Hepatocyte (in vitro differentiated cells): ENCODE results near the gene IGFLR1. TPM values are rescaled to one million over a fixed set of nuclear protein-coding genes. Genes with fewer than 3 reads are reported as not detected.

Source experiments
- DNase-seq: peaks from one replicate; pipeline ENCODE4 v3.0.0-alpha.2; 2016; ENCODE audit warnings: low spot score
- H2AFZ ChIP-seq: fragments of 200-600 bp; sonication (generic); 2 replicates; pipeline ENCODE4 v1.6.0; 2016; ENCODE audit warnings: antibody characterized with exemption, mild to moderate bottlenecking
- H3K27ac ChIP-seq: fragments of 200-600 bp; sonication (generic); 2 replicates; pipeline ENCODE4 v1.5.1; 2016; ENCODE audit warnings: mild to moderate bottlenecking
- H3K27me3 ChIP-seq: fragments of 200-600 bp; sonication (generic); 2 replicates; pipeline ENCODE4 v1.6.1; 2016
- H3K36me3 ChIP-seq: fragments of 200-600 bp; sonication (generic); replicated peaks from 2 replicates; pipeline ENCODE4 v1.5.1; 2016; ENCODE audit warnings: low read depth; ENCODE audit not compliant: insufficient read depth
- H3K4me1 ChIP-seq: fragments of 200-600 bp; sonication (generic); 2 replicates; pipeline ENCODE4 v1.5.1; 2016; ENCODE audit warnings: mild to moderate bottlenecking, moderate library complexity; ENCODE audit not compliant: insufficient read depth
- H3K4me2 ChIP-seq: fragments of 200-600 bp; sonication (generic); 2 replicates; pipeline ENCODE4 v1.6.0; 2016
- H3K4me3 ChIP-seq: fragments of 200-600 bp; sonication (generic); 2 replicates; pipeline ENCODE4 v1.5.1; 2016; ENCODE audit warnings: mild to moderate bottlenecking
- H3K79me2 ChIP-seq: fragments of 200-600 bp; sonication (generic); 2 replicates; pipeline ENCODE4 v1.6.0; 2017; ENCODE audit warnings: mild to moderate bottlenecking
- H3K9me2 ChIP-seq: fragments of 200-600 bp; sonication (generic); replicated peaks from 2 replicates; pipeline ENCODE4 v1.6.0; 2017; ENCODE audit warnings: mild to moderate bottlenecking; ENCODE audit not compliant: insufficient read depth
- H3K9me3 ChIP-seq: fragments of 200-600 bp; sonication (generic); 2 replicates; pipeline ENCODE4 v1.5.1; 2016; ENCODE audit warnings: low read depth, mild to moderate bottlenecking
- H4K20me1 ChIP-seq: fragments of 200-600 bp; sonication (generic); 2 replicates; pipeline ENCODE4 v1.6.0; 2016; ENCODE audit warnings: mild to moderate bottlenecking; ENCODE audit not compliant: insufficient read depth, poor library complexity, severe bottlenecking
- EZH2 ChIP-seq: fragments of 200-600 bp; sonication (generic); IDR thresholded peaks from 2 replicates; pipeline ENCODE4 v1.6.1; 2016; ENCODE audit warnings: antibody characterized with exemption, mild to moderate bottlenecking, borderline replicate concordance
- EZH2phosphoT487 ChIP-seq: fragments of 200-600 bp; sonication (generic); IDR thresholded peaks from one replicate; pipeline ENCODE4 v1.6.1; 2018; ENCODE audit warnings: antibody characterized with exemption, mild to moderate bottlenecking, low read depth, moderate library complexity; ENCODE audit not compliant: unreplicated experiment, severe bottlenecking
- WGBS: methylation state at CpG from one replicate; pipeline ENCODE4 v1.1.6; 2016; ENCODE audit warnings: low lambda C conversion rate; ENCODE audit errors: missing lambda C conversion rate; 5-methylcytosine and 5-hydroxymethylcytosine counted together
- polyA plus RNA-seq: library from polyadenylated mRNA; unstranded; fragments of >200 nt; fragmentation: Nextera tagmentation; extraction: Ambion mirVana; gene quantifications from 2 replicates; pipeline ENCODE4 v1.2.1, GENCODE V29; 2016
- total RNA-seq: library from RNA; depleted of rRNA; stranded (reverse); fragments of >200 nt; gene quantifications from 2 replicates; pipeline ENCODE4 v1.2.3, GENCODE V29; 2014
- TF ChIP-seq, protein P1 (sequence below): fragments of 200-600 bp; sonication (generic); IDR thresholded peaks from 2 replicates; pipeline ENCODE4 v1.5.1; 2016; ENCODE audit warnings: antibody characterized with exemption, mild to moderate bottlenecking; ENCODE audit not compliant: poor library complexity

Gene IGFLR1
- total and polyA plus RNA-seq, 2 experiments from 2014 or later: 4.5 to 5.6 TPM

DNA sequence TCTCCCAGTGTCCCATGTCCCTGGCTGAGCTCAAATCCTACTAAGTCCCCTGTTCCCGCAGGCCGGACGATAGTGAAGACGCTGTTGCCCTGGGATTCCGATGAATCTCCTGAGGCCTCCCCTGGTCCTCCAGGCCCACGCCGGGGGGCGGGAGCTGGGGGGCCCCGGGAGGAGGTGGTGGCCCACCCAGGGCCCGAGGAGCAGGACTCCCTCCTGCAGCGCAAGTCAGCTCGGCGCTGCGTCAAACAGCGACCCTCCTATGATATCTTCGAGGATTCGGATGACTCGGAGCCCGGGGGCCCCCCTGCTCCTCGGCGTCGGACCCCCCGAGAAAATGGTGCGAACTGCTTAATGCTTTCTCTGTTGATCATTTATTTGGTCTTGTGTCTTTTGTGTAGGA, 18.6 kb downstream of the IGFLR1 start:
- Histone ChIP-seq H2AFZ (no peak overlapping the region), H3K4me2 (no peak overlapping the region), H3K4me1 (peaks cover 6% of the 10 kb centered on the region), H3K36me3 (no peaks in the 10 kb centered on the region), H3K4me3 (no peak overlapping the region), H3K79me2 (peaks cover 36% of the 10 kb centered on the region), H3K27me3 (no peaks in the 10 kb centered on the region), H3K9me3 (no peaks in the 10 kb centered on the region), H3K27ac (no peak overlapping the region), H3K9me2 (no peaks in the 10 kb centered on the region), H4K20me1 (peaks cover 24% of the 10 kb centered on the region)
- no peak for DNase-seq
- no peak for TF ChIP-seq EZH2
- TF ChIP-seq, protein P1, sequence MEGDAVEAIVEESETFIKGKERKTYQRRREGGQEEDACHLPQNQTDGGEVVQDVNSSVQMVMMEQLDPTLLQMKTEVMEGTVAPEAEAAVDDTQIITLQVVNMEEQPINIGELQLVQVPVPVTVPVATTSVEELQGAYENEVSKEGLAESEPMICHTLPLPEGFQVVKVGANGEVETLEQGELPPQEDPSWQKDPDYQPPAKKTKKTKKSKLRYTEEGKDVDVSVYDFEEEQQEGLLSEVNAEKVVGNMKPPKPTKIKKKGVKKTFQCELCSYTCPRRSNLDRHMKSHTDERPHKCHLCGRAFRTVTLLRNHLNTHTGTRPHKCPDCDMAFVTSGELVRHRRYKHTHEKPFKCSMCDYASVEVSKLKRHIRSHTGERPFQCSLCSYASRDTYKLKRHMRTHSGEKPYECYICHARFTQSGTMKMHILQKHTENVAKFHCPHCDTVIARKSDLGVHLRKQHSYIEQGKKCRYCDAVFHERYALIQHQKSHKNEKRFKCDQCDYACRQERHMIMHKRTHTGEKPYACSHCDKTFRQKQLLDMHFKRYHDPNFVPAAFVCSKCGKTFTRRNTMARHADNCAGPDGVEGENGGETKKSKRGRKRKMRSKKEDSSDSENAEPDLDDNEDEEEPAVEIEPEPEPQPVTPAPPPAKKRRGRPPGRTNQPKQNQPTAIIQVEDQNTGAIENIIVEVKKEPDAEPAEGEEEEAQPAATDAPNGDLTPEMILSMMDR: no peak
- 95% methylated on average over 16 of the region's 24 CpGs for WGBS

DNA sequence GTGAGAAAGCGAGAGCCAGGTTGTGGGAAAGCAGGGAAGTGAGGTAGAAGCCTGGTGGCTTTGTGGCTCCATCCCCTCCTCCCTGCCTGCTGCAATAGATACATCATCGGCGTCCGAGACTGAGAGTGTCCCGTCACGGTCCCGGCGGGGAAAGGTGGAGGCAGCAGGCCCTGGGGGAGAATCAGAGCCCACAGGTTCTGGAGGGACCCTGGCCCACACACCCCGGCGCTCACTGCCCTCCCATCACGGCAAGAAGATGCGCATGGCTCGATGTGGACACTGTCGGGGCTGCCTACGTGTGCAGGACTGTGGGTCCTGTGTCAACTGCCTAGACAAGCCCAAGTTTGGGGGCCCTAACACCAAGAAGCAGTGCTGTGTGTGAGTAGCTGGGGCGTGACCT, 19.4 kb downstream of the IGFLR1 start:
- no peak overlapping the region for H3K27ac ChIP-seq
- 97% methylated on average over 16 of the region's 16 CpGs for WGBS
- H3K4me1 ChIP-seq: peaks cover 6% of the 10 kb centered on the region
- no peaks in the 10 kb centered on the region for H3K9me2 ChIP-seq
- H3K27me3 ChIP-seq: no peaks in the 10 kb centered on the region
- DNase-seq: no peak
- H3K79me2 ChIP-seq: peaks cover 42% of the 10 kb centered on the region
- H3K4me3 ChIP-seq: no peak overlapping the region
- no peak overlapping the region for H2AFZ ChIP-seq
- H3K36me3 ChIP-seq: no peaks in the 10 kb centered on the region
- H3K9me3 ChIP-seq: no peaks in the 10 kb centered on the region
- H3K4me2 ChIP-seq: no peak overlapping the region
- TF ChIP-seq, protein P1: no peak
- no peak for TF ChIP-seq EZH2phosphoT487
- TF ChIP-seq EZH2: no peak
- H4K20me1 ChIP-seq: peaks cover 25% of the 10 kb centered on the region

DNA sequence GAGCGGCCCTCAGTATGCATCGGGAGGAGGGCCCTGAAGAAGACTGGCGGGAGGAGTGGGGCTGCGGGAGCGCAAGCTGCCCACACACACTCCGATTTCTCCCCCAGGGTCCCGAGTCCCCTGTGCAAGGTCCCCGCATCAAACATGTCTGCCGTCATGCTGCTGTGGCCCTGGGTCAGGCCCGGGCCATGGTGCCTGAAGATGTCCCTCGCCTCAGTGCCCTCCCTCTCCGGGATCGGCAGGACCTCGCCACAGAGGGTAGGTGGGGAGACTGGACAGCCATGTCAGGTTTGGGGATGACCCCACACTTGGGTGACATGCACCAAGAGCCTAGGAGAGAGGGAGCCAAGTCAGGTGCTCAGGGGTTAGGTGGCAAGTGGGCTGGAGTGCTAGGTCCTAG, 19.8 kb downstream of the IGFLR1 start:
- 97% methylated on average over 14 of the region's 14 CpGs for WGBS
- Histone ChIP-seq H4K20me1 (peaks cover 25% of the 10 kb centered on the region), H3K4me2 (no peak overlapping the region), H3K4me3 (no peak overlapping the region), H3K9me2 (no peaks in the 10 kb centered on the region), H3K79me2 (peaks cover 42% of the 10 kb centered on the region), H2AFZ (no peak overlapping the region), H3K4me1 (peaks cover 6% of the 10 kb centered on the region), H3K9me3 (no peaks in the 10 kb centered on the region), H3K36me3 (no peaks in the 10 kb centered on the region), H3K27me3 (no peaks in the 10 kb centered on the region), H3K27ac (no peak overlapping the region)
- DNase-seq: no peak
- TF ChIP-seq EZH2: no peak
- TF ChIP-seq EZH2phosphoT487: no peak
- TF ChIP-seq, protein P1: no peak

DNA sequence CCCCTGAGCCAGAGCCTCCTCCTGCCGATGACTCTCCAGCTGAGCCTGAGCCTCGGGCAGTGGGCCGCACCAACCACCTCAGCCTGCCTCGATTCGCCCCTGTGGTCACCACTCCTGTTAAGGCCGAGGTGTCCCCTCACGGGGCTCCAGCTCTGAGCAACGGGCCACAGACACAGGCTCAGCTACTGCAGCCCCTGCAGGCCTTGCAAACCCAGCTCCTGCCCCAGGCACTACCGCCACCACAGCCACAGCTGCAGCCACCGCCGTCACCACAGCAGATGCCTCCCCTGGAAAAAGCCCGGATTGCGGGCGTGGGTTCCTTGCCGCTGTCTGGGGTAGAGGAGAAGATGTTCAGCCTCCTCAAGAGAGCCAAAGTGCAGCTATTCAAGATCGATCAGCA, 20.9 kb downstream of the IGFLR1 start:
- DNase-seq: no peak
- H4K20me1 ChIP-seq: peaks cover 25% of the 10 kb centered on the region
- H3K36me3 ChIP-seq: no peaks in the 10 kb centered on the region
- H3K79me2 ChIP-seq: peaks cover 42% of the 10 kb centered on the region
- WGBS: 97% methylated on average over 16 of the region's 16 CpGs
- H3K4me3 ChIP-seq: no peak overlapping the region
- no peak overlapping the region for H2AFZ ChIP-seq
- TF ChIP-seq EZH2 (no peak), EZH2phosphoT487 (no peak)
- TF ChIP-seq, protein P1: no peak
- no peaks in the 10 kb centered on the region for H3K9me3 ChIP-seq
- no peaks in the 10 kb centered on the region for H3K27me3 ChIP-seq
- H3K4me2 ChIP-seq: no peak overlapping the region
- no peaks in the 10 kb centered on the region for H3K9me2 ChIP-seq
- H3K27ac ChIP-seq: no peak overlapping the region
- H3K4me1 ChIP-seq: peaks cover 6% of the 10 kb centered on the region
